ENCODE measurements around the gene PAQR4. TPM values are rescaled to one million over a fixed set of nuclear protein-coding genes. Genes with fewer than 3 reads are reported as not detected.
"Not testable (repeated sequence)": the region's sequence is repeated elsewhere in the genome, so short reads cannot be mapped to it uniquely, and the experiment has no call there.

Gene PAQR4
- polyA plus RNA-seq, 3 donors = 2.9 to 7.7 (median 4.7) TPM

GRCh38 chr16:2938206-2938605 lies 30.9 kb upstream of the PAQR4 start:
- no peak overlapping the region for H3K27ac ChIP-seq (ENCODE audit: low read depth, low read length)
- WGBS, 3 donors = 94 to 99% (median 96%) methylated on average over 11 to 12 of the region's 12 CpGs

- 75 to 86% (median 80%) methylated on average over 2 of the region's 2 CpGs for WGBS, 3 donors
- no peak overlapping the region for H3K27ac ChIP-seq (ENCODE audit: low read depth, low read length)
These were observed 29.2 kb upstream of the PAQR4 start for GRCh38 chr16:2939968-2940367.

- WGBS, 3 donors = 87 to 92% (median 92%) methylated on average over 4 of the region's 4 CpGs
These were observed 27.1 kb upstream of the PAQR4 start for GRCh38 chr16:2942045-2942444.

GRCh38 chr16:2943716-2944115 lies 25.4 kb upstream of the PAQR4 start:
- not testable (repeated sequence) for H3K27ac ChIP-seq (ENCODE audit: low read depth, low read length)
- 86 to 90% (median 86%) methylated on average over 12 of the region's 12 CpGs for WGBS, 3 donors

More at GRCh38 chr16:2942045-2942444, 27.1 kb upstream of the PAQR4 start:
- no peak overlapping the region for H3K27ac ChIP-seq (ENCODE audit: low read depth, low read length)

GRCh38 chr16:2946649-2947048 lies 22.5 kb upstream of the PAQR4 start:
- 94 to 98% (median 97%) methylated on average over 4 of the region's 4 CpGs for WGBS, 3 donors
- no peak overlapping the region for H3K27ac ChIP-seq (ENCODE audit: low read depth, low read length)

DNA sequence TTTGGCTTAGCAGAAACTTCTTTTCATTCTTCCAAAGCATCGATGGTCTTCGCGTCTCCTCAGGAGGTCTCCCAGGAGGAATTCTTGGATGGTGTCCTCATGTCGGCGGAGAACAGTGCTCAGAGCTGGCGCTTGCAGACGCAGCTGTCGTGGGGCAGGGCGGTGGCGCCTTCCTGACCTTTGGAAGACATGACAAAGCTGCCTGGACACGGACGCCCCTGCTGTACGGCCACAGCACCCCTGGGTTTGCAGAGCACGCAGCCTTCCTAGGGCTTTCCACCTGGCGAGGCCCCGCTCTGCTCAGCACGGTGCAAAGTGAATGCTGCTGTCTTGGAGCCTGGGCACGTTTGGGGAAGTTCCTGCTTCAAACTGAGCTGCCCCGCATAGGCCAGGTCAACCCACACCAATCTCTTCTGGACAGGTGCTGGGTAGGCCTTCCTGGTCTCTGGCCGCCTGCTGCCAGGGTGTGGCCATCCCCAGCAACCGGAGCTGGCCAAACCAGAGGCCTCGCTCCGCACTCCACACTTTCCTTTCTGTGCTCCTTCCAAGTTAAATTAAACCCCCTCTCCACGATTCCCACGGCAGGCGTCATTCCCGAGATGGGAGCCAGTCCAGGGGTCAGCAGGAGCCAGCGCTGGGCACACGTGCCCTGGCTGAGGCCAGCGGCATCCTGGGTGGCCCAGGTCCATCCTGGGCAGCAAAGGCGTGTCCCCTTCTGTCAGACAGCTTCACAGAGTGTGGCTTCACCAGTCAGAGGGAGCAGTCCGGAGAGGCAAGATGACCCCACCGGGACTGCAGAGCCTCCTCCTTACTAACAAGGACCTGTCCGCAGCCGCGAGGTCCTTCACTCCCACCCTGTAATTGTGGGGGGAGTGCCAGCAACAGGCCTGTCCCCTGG lies 20.1 kb upstream of the PAQR4 start:
- H3K27ac ChIP-seq (ENCODE audit: low read depth, low read length) = no peak overlapping the region
- WGBS, 3 donors = 81 to 86% (median 85%) methylated on average over 33 to 36 of the region's 36 CpGs

DNA sequence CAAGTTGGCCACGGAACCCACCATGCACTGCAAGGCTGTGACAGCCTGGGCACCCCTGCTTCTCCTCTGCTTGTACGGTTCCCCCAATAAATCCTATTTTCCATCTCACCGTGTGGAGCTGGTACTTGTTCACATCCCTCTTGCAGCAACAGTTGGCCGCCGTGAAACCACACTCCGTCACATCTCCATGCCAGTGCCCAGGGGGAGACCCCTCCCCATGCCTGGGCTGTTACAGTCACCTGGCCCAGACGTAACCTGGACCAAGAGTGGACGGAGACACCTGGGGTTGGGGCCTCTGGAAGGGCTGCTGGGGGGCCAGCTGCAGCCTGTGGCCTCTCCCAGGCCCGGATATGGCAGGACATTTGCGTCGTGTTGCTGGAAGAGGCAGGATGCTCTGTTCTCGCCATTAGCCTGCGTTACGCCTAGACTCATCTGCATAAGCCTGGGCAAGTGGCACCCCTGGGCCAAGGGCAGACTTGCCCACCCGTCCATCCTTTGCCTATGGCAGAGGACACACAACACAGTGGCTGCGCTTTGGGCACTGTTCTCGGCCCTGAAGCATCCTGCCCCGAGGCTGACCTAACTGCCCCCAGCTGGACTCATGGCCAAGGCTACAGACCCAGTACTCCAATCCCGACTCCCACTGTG lies 19.3 kb upstream of the PAQR4 start:
- 86 to 88% (median 87%) methylated on average over 18 to 19 of the region's 19 CpGs for WGBS, 3 donors
- no peak overlapping the region for H3K27ac ChIP-seq (ENCODE audit: low read depth, low read length)

GRCh38 chr16:2950353-2950724 lies 18.8 kb upstream of the PAQR4 start:
- H3K27ac ChIP-seq (ENCODE audit: low read depth, low read length) = no peak overlapping the region
- 92 to 95% (median 94%) methylated on average over 13 of the region's 13 CpGs for WGBS, 3 donors

- H3K27ac ChIP-seq (ENCODE audit: low read depth, low read length) = no peak overlapping the region
- whole genome bisulfite sequencing, 3 donors = 86 to 92% (median 90%) methylated on average over 16 of the region's 16 CpGs
These were observed 18.4 kb upstream of the PAQR4 start for GRCh38 chr16:2950773-2951172.

DNA sequence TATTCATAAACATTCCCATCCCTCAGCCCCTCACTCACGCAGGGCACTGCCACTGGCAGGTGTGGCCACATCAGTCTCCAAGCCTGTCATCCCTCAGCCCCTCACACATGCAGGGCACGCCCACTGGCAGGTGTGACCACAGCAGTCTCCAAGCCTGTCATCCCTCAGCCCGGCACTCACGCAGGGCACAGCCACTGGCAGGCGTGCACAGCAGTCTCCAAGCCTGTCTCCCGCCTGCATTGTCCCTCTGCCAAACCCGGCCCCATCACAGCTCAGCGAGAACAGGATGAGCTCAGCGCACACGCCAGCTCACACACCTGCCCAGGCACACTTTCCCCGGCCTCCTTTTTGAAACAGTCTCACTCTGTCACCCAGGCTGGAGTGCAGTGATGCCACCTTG lies 16.5 kb upstream of the PAQR4 start:
- 65 to 70% (median 68%) methylated on average over 10 to 11 of the region's 11 CpGs for WGBS, 3 donors
- H3K27ac ChIP-seq (ENCODE audit: low read depth, low read length) = no peak overlapping the region

GRCh38 chr16:2953706-2954627 lies 15.2 kb upstream of the PAQR4 start:
- WGBS, 3 donors = 39 to 65% (median 64%) methylated on average over 31 of the region's 31 CpGs

DNA sequence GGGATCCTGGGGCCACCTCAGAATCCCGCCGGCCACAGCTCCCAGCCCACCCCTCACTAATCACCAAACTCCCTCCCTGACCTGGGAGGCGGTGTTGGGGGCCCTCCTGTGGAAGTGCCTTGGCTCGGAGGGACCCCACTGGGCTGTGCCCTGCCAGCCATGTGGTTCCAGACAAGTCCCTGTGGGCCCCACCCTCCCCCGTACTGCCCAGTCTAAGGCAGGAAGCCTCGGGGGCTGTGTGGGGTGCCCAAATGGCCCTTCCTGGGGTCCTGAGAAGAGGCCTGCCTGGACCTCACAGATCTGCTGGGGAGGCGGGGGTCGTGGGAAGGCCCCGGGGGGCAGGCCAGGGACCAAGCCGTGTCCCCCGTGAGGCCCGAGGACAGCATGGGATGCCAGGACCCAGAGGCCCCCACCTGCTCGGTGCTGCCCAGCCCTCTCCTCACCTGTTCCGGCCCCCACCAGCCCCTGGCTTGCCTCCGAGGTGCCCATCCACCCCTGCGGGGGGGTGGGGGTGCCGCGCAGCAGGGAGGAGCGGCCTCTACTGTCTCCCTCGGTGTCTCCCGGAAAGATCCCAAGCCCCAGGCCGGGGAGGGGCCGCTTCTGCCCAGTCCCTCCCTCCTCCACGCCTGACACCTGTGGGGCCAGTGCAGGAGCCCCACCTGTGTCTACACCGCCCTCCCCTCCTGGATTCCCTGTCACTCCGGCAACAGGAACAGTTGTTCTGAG lies 14.3 kb upstream of the PAQR4 start:
- 52 to 66% (median 59%) methylated on average over 25 to 26 of the region's 26 CpGs for WGBS, 3 donors
- H3K27ac ChIP-seq (ENCODE audit: low read depth, low read length) = no peak overlapping the region

More at GRCh38 chr16:2953706-2954627, 15.2 kb upstream of the PAQR4 start:
- no peak overlapping the region for H3K27ac ChIP-seq (ENCODE audit: low read depth, low read length)

GRCh38 chr16:2955438-2955778 lies 13.7 kb upstream of the PAQR4 start:
- WGBS, 3 donors = 40 to 51% (median 50%) methylated on average over 9 to 10 of the region's 10 CpGs
- no peak overlapping the region for H3K27ac ChIP-seq (ENCODE audit: low read depth, low read length)

DNA sequence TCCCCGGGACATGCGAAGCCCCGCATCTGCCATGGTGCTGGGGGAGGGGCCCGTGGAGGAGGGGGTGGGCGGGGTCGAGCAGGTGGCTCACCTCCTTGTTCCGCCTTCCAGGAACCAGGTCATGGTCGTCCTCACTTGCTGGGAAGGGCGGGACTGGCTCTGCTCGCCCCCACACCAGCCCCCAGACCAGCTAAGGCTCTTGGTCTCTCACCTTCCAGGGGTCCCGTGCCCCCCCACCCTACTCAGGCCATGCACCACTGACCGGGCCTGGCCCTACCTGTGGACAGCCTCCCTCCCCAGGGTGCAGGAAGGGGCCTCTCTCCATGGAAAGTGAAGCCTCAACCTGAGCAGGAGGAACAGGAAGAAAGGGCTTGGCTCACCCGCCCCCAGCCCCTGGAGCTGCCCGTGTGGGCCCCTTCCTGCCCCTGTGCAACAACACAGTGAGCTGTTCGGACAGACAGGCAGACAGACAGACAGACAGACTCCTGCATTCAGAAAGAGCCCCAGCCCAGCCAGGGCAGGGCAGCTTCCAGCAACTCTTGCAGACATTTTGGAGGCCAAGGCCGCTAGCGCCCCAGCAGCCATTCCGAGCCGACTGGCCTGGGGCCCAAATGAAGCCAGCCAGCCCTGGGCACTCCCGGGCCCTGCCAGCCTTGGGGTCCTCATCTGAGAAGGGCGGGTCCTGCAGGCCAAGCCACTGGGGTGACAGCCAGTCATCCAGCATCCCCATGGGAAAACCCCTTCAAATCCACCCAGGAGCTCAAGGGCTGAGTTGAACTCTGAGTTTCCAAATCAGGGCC lies 13.2 kb upstream of the PAQR4 start:
- no peak overlapping the region for H3K27ac ChIP-seq (ENCODE audit: low read depth, low read length)
- 24 to 51% (median 27%) methylated on average over 18 to 21 of the region's 21 CpGs for WGBS, 3 donors

DNA sequence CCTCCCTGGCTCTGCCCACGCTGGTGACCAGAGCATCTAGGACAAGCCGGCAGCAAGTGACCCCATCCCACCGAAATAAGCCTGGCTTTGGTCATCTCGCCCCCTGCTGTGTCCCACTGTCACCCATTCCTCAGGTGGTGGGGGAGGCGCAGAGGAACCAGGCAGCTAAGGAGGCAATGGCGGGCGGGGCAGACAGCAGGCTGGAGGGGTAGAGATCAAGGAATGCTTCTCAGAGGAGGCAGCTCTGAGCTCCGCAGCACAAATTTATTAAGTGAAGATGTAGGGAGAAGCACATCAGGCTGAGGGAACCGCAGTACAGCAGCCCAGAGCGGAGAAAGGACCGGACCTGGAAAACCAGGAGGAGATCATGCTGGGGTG lies 12.6 kb upstream of the PAQR4 start:
- 85 to 90% (median 85%) methylated on average over 11 of the region's 11 CpGs for whole genome bisulfite sequencing, 3 donors
- H3K27ac ChIP-seq (ENCODE audit: low read depth, low read length) = no peak overlapping the region

DNA sequence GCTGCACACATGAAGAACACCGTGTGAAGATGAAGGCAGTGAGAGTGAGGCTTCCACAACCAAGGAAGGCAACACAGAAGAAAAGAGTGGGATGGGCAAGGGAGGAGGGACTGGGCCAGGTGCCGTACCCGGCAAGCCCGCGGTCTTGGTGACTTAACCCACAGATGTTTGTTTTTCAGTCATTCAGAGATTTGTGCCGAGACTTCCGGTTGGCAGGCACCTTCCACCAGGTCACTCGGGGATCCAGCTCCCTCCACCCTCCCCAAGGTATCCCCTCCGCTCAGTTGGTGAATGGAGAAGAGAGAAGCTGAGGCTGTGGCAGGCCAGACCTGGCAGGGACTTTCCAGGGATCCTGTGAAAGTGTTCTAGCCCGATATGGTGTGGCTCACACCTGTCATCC lies 9.9 kb upstream of the PAQR4 start:
- no peak overlapping the region for H3K27ac ChIP-seq (ENCODE audit: low read depth, low read length)
- WGBS, 3 donors = 38 to 64% (median 63%) methylated on average over 10 of the region's 10 CpGs

DNA sequence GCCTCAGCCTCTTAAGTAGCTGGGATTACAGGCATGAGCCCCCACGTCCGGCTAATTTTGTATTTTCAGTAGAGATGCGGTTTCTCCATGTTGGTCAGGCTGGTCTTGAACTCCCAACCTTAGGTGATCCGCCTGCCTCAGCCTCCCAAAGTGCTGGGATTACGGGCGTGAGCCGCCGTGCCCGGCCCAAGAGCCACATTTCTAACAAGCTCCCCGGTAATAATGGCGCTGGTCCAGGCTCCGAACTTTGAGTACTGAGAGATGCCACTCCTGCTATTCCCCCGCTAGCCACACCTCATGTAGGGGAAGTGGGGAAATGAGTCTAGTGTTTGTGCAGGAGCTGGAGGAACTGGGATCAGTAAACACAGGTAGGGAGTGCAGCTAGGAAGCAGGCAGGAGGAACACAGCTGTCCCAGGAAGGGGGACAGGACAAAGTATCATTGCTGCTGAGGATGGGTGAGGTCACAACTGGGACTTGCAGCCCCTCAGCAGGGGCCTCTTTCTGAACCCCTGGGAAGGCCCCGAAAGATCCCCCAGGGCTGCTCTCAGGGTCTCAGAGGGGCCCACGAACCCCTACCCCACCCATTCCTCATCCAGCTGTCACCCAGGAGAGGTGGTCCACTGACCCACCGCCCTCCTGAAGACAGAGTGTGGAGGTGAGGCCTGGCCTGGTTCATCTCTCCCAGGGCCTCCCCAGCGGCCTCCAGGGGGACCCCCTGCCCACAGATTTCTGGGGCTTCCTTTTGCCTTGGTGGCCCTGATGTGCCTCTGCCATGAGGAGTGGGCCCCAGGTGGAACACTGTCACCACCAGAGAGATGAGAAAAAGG lies 8.8 kb upstream of the PAQR4 start:
- WGBS, 3 donors = 72 to 76% (median 73%) methylated on average over 17 of the region's 17 CpGs
- H3K27ac ChIP-seq (ENCODE audit: low read depth, low read length) = no peak overlapping the region

Data from adipose tissue (tissue), 3 donors.